GM15510 (cell line): ENCODE measurements around the gene LCN10.

ENCODE experiments used
- POLR2A ChIP-seq: IDR thresholded peaks from 3 replicates; pipeline ENCODE4 v1.6.1; 2011; ENCODE audit warnings: borderline replicate concordance; ENCODE audit not compliant: insufficient read length; ENCODE audit errors: extremely low read depth

The LCN10 gene

GRCh38 chr9:136774416-136775045 lies 31.8 kb upstream of the LCN10 start:
- no peak for TF ChIP-seq POLR2A

DNA sequence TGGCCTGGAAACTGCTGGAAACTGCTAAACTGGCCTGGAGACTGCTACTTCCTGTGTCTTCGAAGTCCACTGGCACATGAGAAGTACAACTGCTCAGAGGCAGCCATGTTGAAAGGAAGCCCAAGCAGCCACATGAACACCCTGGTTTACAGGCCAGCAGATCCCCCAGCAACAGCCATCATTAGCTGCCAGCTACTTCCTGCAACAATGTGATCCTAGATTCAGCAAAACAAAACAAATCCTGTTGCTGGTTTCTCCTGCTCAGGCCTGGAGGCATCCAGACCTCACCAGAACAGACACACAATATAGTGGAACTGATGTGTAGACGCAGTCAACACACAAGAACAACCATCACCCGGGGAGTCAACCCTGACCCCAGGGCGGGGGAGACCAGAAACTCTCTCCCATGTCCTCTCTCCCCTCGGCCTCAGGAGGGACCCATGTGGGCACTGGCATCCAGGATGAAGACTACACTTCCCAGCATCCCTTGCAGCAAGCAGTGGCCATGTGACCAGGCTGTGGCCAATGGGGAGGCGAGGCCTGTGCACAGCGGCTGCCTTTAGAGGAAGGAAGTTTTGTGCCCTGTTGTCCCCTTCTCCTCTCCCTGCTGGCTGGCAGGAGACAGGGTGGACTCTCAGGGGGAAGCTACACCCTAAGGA lies 30.8 kb upstream of the LCN10 start:
- TF ChIP-seq POLR2A: no peak

DNA sequence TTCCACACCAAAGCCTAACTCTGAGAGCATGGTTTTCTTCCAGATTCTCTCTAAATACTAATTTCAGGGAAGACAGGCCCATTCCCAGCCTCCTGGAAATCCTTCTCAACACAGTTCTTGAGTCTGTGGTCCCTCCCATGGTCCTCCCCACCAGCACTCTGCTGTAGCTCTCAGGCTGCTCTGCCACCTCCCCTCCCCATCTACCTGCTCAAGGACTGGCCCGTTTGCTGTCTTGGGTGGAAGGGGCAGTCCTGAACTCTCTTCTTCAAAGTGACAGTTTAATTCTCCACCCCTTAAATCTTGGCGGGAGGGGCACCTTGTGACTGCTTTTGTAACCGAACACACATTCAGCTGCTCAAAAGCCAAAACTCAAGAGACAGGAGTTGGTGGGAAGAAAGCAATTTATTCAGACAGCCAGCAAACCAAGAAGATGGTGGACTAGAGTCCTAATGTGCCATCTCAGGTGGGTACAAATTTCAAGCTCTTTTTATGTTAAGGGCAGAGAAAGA lies 29.2 kb upstream of the LCN10 start:
- no peak for TF ChIP-seq POLR2A

GRCh38 chr9:136769710-136770191 lies 27.0 kb upstream of the LCN10 start:
- no peak for TF ChIP-seq POLR2A

DNA sequence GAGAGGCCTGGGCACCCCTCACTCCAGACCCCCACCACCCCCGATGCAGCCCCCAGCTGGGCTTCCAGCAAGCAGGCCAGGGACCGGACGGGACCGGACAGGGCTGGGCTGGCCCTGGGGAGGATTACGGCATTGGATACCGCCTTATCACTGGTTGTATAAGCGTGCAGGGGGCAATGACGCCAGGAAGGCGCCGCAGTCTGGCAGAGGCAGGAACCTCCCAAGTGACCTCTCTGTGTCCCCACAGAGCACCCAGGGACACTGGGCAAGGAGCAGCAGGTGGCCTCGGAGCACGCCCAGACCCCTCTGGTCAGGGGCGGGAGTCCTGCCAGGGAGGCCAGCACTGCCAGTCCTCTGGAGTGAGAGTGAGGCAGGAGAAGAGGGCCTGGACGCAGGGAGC lies 22.3 kb upstream of the LCN10 start:
- no peak for TF ChIP-seq POLR2A

- TF ChIP-seq POLR2A: no peak
Observed at GRCh38 chr9:136764301-136764891, 21.7 kb upstream of the LCN10 start, which contains the start of gene LCN15. Gene LCN15 (minus strand): TSS chr9:136764518. CDS start chr9:136764488, 30 bp downstream.

- TF ChIP-seq POLR2A: no peak
Observed at GRCh38 chr9:136763649-136764035, 20.9 kb upstream of the LCN10 start.

DNA sequence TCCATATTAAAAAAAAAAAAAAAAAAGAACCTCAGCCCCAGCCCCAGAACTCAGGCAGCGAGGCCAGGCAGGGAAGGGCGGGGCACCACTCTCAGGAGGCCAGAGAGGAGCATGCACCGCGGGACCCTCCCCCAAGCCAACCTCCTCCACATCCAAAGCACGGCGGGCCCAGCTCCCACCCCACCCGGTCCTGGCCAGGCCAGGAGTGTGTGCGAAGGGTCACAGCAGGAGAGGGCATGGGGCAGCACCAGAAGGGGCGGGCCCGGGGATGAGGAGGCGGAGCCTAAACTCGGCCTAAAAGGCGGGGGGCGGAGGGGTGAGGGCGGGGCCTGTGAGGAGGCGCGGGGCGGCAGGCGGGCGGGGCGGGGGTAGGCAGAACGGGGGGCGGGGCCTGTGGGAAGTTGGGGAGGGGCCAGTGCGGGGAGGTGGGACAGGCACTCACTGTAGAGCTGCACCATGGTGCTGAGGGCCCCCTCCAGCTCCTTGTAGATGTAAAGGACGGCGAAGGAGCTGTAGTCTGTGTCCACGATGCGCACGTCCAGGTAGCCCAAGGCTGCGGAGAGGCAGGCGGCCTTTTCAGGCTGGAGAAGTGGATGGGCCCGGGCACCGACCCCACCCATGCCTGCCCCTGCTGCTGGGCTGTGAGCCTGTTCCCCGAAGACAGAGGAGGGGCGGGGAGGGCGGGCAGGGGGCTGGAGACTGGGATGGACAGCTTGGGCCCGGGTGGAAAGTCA lies 20.3 kb upstream of the LCN10 start:
- no peak for TF ChIP-seq POLR2A

- no peak for TF ChIP-seq POLR2A
Observed at GRCh38 chr9:136762221-136762691, 19.5 kb upstream of the LCN10 start.

GRCh38 chr9:136761545-136761981 lies 18.8 kb upstream of the LCN10 start:
- TF ChIP-seq POLR2A: no peak

GRCh38 chr9:136760424-136760823 lies 17.7 kb upstream of the LCN10 start:
- no peak for TF ChIP-seq POLR2A

- TF ChIP-seq POLR2A: no peak
Observed at GRCh38 chr9:136759436-136760325, 16.9 kb upstream of the LCN10 start.

DNA sequence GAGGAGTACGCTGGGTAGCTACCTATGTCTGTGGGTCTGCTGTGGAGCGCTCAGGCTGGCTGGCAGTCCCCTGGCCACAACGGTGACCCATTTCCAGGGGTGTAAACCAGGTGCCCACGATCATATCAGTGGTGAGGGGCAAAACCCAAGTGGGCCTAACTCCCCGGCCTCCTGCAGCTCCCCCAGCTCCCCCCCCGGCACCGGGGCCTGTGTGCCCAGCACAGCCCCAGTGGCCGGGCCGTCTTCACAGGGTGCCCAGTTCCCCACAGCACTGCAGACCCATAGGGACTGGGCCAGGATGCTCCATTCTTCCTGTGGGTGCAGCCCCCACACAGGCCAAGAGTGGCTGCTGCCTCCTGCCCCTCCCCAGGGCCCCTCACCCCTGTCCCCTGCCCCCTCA lies 16.3 kb upstream of the LCN10 start:
- no peak for TF ChIP-seq POLR2A

DNA sequence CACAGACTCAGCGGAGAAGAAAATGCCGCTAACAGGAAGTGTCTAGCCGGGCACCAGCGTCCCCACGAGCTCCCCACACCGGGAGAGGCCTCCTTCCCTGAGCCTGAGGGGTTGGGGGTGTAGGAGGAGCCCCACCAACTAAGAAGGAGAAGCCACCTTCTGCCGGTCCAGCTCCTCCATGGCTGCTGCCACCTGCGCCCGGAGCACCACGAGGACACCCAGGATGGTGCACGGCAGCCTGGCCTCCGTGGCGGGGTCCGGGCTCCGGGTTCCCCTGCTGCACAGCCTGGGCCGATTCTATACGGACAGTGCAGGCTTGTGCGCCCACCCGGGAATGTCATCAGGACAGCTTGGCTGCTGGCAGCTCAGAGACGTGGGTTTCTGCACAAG lies 15.0 kb upstream of the LCN10 start:
- no peak for TF ChIP-seq POLR2A
